ENCODE results near the gene WNK3.

WNK3 gene

GRCh38 chrX:54157561-54157960, 200.3 kb downstream of the WNK3 start:
- no peak for DNase-seq

All from activated CD4-positive, alpha-beta T cell treated with anti-CD3 and anti-CD28 coated beads, Interleukin-2, amount 50 U/mL, for 48 hours (primary cell).